ENCODE measurements around the gene ULBP2.

DNA sequence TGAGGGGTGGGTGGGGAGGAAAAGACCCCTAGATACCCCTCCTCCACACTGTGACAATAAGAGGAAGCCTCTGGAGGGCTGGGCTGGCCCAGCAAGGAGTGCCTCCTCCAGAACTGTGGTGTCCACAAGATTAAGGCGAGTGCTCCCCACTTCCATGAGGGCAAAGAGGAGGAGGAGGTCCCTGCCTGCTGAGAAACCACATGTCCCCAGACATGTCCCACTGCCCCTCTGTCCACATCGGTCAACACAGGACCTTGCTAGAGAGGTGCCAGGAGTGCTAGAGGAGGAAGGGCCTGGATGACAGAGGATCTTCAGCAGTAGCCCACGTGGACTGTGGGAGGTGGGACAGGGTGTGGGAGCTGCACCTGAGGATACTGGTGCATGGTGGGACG is 22.0 kb upstream of the ULBP2 start:
- no peak for TF ChIP-seq EZH2 (IDR thresholded peaks at IDR 0.05; ENCODE audit: low read depth, low read length, severe bottlenecking)
- TF ChIP-seq CBX5 (IDR thresholded peaks at IDR 0.05; ENCODE audit: low read depth, low read length): no peak
- no peak for TF ChIP-seq POLR2A (IDR thresholded peaks at IDR 0.05; ENCODE audit: control extremely low read depth in 1 of 2, low read depth in 2 of 2, low read length in 2 of 2)

All from H1 (cell line).